GM13977 (cell line): ENCODE data around the gene PRSS53.

ENCODE experiments used
- DNase-seq: peaks from one replicate; pipeline ENCODE4 v3.0.0; 2012; ENCODE audit warnings: low spot score
- CTCF ChIP-seq: IDR thresholded peaks from 2 replicates; pipeline ENCODE4 v1.5.1; 2012; ENCODE audit warnings: mild to moderate bottlenecking, control low read depth; ENCODE audit not compliant: insufficient read depth; ENCODE audit errors: extremely low read depth, missing control alignments
- in situ Hi-C: fragments of 300-500 bp; cut with MboI; formaldehyde crosslinking; loops from one replicate; pipeline ENCODE4 v1.12.0; 2022; ENCODE audit warnings: low sequenced_read_pairs, low pct_unique_long_range_greater_than_20kb, mixed read lengths, inconsistent platforms; ENCODE audit not compliant: unreplicated experiment

Gene PRSS53

GRCh38 chr16:31093132-31093703, 4.5 kb upstream of the PRSS53 start:
- in situ Hi-C loops, result no loop called here
- DNase-seq, result no peak
- no peak for TF ChIP-seq CTCF

GRCh38 chr16:31092330-31092729, 3.6 kb upstream of the PRSS53 start:
- in situ Hi-C loops, result no loop called here
- TF ChIP-seq CTCF, result no peak
- DNase-seq, result no peak

GRCh38 chr16:31090540-31090939, 1.8 kb upstream of the PRSS53 start:
- no peak for TF ChIP-seq CTCF
- in situ Hi-C loops, result no loop called here
- no peak for DNase-seq

GRCh38 chr16:31089199-31089598, 456 bp upstream of the PRSS53 start:
- no peak for DNase-seq
- in situ Hi-C loops, result no loop called here
- no peak for TF ChIP-seq CTCF

GRCh38 chr16:31087971-31088370, 772 bp downstream of the PRSS53 start:
- no peak for TF ChIP-seq CTCF
- in situ Hi-C loops, result no loop called here
- no peak for DNase-seq

GRCh38 chr16:31087481-31087880, 1.3 kb downstream of the PRSS53 start:
- DNase-seq, result no peak
- no peak for TF ChIP-seq CTCF
- in situ Hi-C loops, result no loop called here

GRCh38 chr16:31086629-31086906, 2.2 kb downstream of the PRSS53 start:
- DNase-seq, result no peak
- in situ Hi-C loops, result no loop called here
- no peak for TF ChIP-seq CTCF
